IPS-18a (cell line): Measurements from ENCODE around the gene TNNT3.

Source experiments
- H3K27ac ChIP-seq: one replicate; pipeline ENCODE4 v1.5.1; 2013; ENCODE audit warnings: low read length
- H3K27me3 ChIP-seq: one replicate; pipeline ENCODE4 v1.6.1; 2013; ENCODE audit warnings: mild to moderate bottlenecking, low read length; ENCODE audit not compliant: control insufficient read depth, insufficient read depth
- H3K36me3 ChIP-seq: one replicate; pipeline ENCODE4 v1.6.1; 2013; ENCODE audit warnings: low read depth, low read length; ENCODE audit not compliant: control insufficient read depth
- H3K4me1 ChIP-seq: one replicate; pipeline ENCODE4 v1.6.1; 2013; ENCODE audit warnings: low read depth, low read length; ENCODE audit not compliant: control insufficient read depth
- H3K4me3 ChIP-seq: one replicate; pipeline ENCODE4 v1.5.1; 2013; ENCODE audit warnings: low read length
- H3K9ac ChIP-seq: one replicate; pipeline ENCODE4 v1.6.1; 2013; ENCODE audit warnings: mild to moderate bottlenecking, low read length, moderate library complexity
- H3K9me3 ChIP-seq: one replicate; pipeline ENCODE4 v1.6.1; 2013; ENCODE audit warnings: low read depth, low read length; ENCODE audit not compliant: control insufficient read depth

The TNNT3 gene

DNA sequence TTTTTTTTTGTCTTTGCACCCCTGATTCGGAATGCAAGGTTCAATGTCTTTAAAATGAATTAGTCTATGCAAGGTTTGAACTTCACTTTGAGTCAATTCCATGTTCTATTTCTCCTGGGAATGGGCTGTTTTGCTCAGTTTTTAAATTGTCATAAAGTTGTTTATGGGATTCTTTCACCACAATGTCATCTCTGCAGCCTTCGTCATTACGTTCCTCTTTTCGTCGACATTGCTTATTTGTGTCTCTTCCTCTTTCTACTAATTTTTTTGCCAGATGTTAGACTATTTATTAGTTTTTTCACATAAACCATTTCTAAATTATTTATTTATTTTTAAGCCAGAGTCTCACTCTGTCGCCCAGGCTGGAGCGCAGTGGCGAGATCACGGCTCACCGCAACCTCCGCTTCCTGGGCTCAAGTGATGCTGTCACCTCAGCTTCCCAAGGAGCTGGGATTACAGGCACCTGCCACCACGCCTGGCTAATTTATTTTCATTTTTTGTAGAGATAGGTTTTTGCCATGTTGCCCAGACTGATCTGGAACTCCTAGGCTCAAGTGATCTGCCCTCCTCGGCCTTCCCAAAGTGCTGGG is 7.1 kb upstream of the TNNT3 start:
- no peak overlapping the region for H3K9ac ChIP-seq
- H3K4me1 ChIP-seq = peaks cover 11% of the 10 kb centered on the region
- H3K9me3 ChIP-seq = no peaks in the 10 kb centered on the region
- no peak overlapping the region for H3K4me3 ChIP-seq
- H3K27ac ChIP-seq = no peak overlapping the region
- H3K27me3 ChIP-seq = no peaks in the 10 kb centered on the region
- H3K36me3 ChIP-seq = no peaks in the 10 kb centered on the region

DNA sequence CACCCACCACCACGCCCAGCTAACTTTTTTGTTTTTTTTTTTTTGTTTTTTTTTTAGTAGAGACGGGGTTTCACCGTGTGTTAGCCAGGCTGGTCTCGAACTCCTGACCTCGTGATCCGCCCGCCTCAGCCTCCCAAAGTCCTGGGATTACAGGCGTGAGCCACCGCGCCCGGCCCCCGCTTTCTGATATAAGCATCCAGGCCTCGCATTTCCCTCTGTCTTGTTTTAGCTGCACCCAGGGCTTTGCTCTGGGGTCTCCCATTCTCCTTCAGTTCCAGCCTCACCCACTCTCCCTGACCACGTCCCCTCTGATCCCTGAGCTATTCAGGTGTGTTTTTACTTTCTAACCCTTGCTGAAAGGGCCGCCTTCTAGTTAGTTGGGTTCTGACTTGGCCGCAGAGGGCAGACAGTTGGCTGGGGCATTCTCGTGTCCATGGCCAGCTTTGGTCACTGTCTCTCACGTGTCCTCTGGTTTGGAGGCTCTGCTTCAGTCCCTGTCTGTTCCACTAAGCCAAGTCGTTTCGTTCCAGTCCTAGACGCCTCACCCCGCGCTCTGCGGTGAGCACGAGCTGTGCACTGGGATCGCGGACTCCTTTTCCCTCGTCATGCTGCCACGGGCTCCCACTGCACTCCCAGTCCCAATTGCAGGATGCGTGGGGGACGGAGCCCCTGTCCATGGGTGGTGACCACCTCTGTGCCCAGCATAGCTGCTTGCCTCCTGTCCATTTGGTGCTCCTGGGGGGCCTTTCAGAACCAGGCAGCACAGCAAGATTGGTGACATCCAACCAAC is 6.0 kb upstream of the TNNT3 start:
- Histone ChIP-seq H3K9ac (no peak overlapping the region), H3K9me3 (no peaks in the 10 kb centered on the region), H3K36me3 (no peaks in the 10 kb centered on the region), H3K27ac (no peak overlapping the region), H3K4me1 (peaks cover 5% of the 10 kb centered on the region), H3K27me3 (no peaks in the 10 kb centered on the region), H3K4me3 (no peak overlapping the region)

DNA sequence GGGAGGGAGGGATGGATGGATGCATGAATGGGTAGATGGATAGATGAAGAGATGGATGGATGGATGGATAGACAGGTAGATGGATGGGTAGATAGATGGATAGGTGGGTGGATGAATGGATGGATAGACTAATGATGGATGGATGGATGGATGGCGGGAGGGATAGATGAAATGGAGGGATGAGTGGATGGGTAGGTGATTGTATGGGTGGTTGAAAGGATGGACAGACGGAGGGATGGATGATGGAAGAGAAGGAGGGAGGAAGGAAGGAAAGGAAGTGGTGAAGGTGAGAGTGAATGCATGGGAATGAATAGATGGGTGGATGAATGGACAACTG is 3.7 kb upstream of the TNNT3 start:
- H3K27me3 ChIP-seq = no peaks in the 10 kb centered on the region
- no peaks in the 10 kb centered on the region for H3K4me1 ChIP-seq
- no peak overlapping the region for H3K4me3 ChIP-seq
- H3K27ac ChIP-seq = no peak overlapping the region
- H3K9me3 ChIP-seq = no peaks in the 10 kb centered on the region
- H3K9ac ChIP-seq = no peak overlapping the region
- no peaks in the 10 kb centered on the region for H3K36me3 ChIP-seq

DNA sequence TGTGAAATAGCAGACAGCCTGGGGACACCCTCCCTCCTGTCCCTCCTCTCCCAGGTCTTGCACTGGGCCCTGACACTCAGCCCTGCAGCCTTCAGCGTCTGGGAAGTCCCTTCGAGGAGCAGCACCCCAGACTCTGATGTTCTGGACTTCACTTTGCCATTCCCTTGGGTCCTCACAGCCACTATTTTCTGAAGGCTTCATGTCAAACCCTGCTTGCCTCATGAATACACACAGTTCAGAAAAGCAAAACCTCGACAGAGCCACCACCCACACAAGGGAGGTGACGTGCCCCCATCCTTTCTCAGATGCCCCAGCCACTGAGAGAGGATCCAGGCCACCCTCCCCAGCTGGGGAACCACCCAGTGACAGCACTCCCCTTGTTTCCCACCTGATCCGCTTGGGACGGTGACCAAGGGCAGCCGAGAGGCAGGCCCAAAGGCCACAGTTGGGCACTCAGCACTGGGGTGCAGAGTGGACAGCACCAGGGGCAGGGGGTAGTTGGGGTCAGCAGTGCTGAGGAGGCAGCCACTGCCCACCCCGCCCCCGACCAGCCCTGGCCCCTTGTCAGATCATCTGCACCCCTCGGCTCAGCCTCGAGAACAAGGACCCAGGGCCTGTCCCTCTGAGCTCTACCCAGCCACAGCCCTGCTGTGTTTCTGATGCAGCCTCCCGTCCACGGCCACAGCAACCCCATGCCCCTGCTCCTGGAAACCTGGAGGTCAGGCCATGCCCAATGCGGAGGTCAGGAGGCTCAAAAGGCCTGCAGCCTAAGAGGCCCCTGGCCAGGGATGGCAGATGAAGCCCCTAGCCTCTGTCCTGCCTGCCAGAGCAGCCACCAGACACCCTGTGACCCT is 3.1 kb upstream of the TNNT3 start:
- no peaks in the 10 kb centered on the region for H3K9me3 ChIP-seq
- no peaks in the 10 kb centered on the region for H3K27me3 ChIP-seq
- H3K4me3 ChIP-seq = no peak overlapping the region
- H3K9ac ChIP-seq = no peak overlapping the region
- no peaks in the 10 kb centered on the region for H3K36me3 ChIP-seq
- no peak overlapping the region for H3K27ac ChIP-seq
- H3K4me1 ChIP-seq = no peaks in the 10 kb centered on the region

DNA sequence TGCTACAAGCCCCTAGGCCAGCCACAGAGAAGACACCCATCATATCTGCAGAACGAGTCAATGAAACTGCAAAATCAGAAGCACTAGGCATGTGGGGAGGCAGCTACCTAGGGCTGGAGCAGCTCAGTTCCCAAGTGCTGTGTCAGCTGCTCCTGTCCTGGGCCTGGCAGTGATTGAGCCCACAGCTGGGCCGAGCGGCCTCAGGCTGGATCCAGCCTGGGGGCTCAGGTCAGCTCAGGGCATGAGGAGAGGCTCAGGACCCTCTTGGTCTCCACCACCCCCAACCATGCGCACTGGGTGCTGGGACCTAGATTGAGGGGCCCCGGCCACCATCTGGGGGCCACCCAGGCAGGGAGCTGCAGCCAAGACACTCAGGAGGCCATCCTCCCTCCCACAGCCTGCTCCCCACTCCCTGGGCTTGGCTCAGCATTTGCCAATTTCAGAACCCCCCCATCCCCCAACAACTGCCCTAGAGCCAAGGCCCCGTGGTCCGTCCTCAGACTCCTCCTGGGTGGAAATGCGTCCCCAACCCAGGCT is 2.4 kb upstream of the TNNT3 start:
- H3K27ac ChIP-seq = no peak overlapping the region
- H3K27me3 ChIP-seq = no peaks in the 10 kb centered on the region
- no peaks in the 10 kb centered on the region for H3K4me1 ChIP-seq
- H3K4me3 ChIP-seq = no peak overlapping the region
- H3K36me3 ChIP-seq = no peaks in the 10 kb centered on the region
- no peaks in the 10 kb centered on the region for H3K9me3 ChIP-seq
- H3K9ac ChIP-seq = no peak overlapping the region

DNA sequence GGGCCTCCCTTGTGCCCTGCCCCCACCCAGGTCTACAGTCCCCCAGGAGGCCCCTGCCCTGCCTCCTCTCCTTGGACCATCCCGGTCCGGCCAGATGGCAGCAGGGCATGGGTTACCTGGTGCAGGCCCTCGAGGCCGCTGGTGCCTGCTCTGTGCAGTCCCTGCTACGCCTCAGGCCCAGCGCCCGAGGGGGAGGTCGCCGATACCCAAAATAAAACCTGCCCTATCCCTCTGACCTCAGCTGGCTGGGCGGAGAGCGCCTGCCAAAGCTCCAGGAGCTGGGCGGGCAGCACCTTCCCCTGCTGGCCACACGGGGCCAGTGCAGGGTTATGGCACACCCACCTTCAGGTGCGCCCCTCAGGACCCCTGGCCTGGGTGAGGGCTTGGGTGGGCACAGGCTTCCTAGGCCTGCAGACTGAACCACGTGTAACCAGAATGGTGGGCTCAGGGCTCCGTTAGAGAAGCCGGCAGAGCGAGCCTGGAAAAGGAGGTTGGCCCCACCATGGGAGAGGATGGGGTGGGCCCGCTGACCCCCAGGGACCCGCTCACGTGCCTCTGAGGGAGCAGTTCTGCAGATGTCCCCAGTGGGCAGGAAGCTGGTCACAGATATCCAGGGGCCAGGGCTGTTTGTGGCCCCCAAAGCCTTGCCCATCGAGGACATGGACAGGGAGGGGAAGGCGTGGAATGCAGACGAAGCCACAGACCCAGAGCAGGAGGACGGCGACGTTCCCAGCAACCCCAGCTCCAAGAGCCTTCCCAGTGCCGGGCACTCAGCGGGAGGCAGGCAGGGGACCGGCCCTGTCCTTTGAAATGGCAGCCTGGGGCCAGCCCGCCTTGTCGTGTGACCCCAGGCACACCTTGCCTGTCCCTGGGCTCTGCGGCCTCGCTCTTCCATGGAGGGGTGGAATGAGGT is 1.7 kb upstream of the TNNT3 start:
- H3K27ac ChIP-seq = no peak overlapping the region
- no peaks in the 10 kb centered on the region for H3K9me3 ChIP-seq
- no peak overlapping the region for H3K9ac ChIP-seq
- no peaks in the 10 kb centered on the region for H3K27me3 ChIP-seq
- H3K4me1 ChIP-seq = no peaks in the 10 kb centered on the region
- H3K4me3 ChIP-seq = no peak overlapping the region
- H3K36me3 ChIP-seq = no peaks in the 10 kb centered on the region

DNA sequence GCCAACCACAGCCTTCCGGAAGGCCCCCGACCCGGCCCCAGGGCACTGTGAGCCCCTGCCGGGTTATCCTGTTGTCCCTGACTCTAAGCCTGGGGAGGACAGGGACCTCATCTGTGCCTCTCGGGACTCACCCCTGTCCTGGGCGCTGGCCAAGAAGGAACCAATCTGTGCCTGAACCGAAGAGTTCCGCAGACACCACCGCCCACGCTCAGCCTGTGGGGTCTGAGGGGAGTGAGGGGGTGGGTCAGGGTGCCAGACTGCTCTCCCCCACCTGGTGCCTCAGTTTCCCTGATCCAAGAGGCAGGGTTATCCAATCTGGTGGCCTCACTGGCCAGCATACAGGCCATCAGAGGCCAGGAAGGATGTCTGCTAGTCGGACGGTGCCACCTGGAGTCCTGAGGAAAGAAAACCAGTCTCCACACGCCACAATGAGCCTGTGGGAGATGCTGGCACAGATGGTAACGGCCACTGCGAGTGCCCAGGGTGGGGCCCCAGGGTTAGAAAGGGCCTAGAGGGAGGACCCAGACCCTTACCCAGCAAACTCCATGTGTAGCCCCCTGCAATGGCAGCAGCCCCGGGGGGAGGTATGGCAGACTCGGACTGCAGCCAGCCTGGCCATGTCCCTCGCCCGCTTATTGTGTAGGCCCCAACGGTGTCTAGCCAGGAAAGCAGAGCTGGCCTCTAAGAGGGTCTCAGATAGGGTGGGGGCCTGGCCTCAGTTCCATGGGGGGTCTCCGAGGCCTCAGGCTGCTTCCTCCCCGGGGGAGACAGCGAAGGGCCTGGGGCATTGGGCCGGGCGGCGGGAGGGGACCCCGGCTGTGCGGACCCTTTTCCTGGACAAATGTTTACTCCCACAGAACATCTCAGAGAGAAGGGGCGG is 827 bp upstream of the TNNT3 start:
- H3K36me3 ChIP-seq = no peaks in the 10 kb centered on the region
- H3K4me3 ChIP-seq = no peak overlapping the region
- no peak overlapping the region for H3K27ac ChIP-seq
- no peaks in the 10 kb centered on the region for H3K4me1 ChIP-seq
- H3K9me3 ChIP-seq = no peaks in the 10 kb centered on the region
- no peak overlapping the region for H3K9ac ChIP-seq
- H3K27me3 ChIP-seq = no peaks in the 10 kb centered on the region

DNA sequence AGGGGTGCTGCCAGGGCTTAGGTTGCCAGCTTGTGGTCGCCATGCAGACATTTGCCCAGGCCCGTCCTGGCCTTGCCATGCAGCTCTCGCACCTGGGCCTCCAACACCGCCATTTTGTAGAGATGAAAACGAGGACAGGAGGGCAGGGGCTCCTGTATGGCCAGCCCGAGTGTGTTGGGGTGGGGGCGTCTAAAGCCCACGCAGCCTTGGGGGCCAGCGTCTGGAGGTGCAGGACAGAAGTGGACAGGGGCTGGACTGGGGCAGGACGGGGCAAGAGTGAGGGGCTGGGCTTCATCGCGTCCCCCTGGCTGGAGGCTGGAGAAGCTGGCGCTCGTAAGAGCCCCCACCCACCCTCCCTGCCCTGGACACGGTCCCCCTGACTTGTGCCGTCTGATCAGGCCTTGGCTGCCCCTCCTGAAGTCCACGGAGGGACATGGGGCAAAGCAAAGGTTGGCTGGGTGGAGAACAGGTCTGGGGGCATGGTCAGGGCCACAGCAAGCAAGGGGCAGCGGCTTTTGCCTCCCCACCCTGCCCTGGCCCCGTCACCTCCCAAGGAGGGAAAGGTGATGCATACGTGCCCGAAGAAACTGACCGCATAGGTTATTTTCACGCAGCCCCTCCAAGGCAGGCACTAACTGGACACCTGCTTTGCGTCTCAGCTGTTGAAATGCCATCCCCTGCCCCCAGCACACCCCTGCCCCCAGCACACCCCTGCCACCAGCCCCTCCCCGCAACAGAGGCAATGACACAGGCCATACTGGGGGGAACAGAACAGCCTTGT is 815 bp downstream of the TNNT3 start:
- Histone ChIP-seq H3K9me3 (no peaks in the 10 kb centered on the region), H3K4me3 (no peak overlapping the region), H3K9ac (no peak overlapping the region), H3K4me1 (no peaks in the 10 kb centered on the region), H3K36me3 (no peaks in the 10 kb centered on the region), H3K27ac (no peak overlapping the region), H3K27me3 (no peaks in the 10 kb centered on the region)

DNA sequence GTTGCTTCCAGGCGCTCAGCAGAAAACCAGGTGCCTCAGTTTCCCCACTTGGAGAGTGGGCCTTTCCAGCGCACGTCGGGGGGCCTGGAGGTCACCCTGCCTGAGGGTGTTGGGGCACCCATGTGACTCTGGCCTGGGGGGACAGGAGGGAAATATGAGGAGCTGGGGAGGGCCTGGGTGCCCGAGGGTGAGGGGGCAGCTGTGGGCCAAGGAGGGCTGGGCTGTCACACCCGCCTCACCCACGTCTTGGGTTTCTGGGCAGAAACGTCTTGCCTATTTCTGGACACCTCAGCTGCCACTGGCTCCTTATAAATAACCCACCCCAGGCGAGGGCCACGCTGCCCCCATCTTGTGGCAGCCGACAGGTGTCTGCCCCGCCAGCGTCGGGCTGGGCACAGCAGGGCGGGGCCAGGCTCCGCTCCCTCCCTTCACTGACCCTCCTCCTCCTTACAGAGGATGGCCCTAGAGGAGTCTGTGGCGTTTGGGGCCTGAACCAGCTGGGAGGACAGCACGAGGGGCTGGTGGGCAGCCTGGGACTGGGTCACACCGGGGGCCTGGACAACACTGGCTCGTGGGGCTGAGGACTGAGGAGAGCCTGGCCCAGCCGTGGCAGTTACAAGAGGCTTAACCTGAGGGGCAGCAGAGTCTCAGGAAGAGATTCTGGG is 1.5 kb downstream of the TNNT3 start:
- no peaks in the 10 kb centered on the region for H3K4me1 ChIP-seq

More for the DNA sequence above, 1.5 kb downstream of the TNNT3 start:
- H3K36me3 ChIP-seq = no peaks in the 10 kb centered on the region
- no peaks in the 10 kb centered on the region for H3K27me3 ChIP-seq
- H3K9me3 ChIP-seq = no peaks in the 10 kb centered on the region
- H3K4me3 ChIP-seq = no peak overlapping the region
- H3K9ac ChIP-seq = no peak overlapping the region
- H3K27ac ChIP-seq = no peak overlapping the region
